Peyer's patch (tissue), 4 donors: ENCODE results near the gene GFI1B. TPM values are rescaled to one million over a fixed set of nuclear protein-coding genes. Genes with fewer than 3 reads are reported as not detected.
A peak's percentile ranks its signal among the peaks of the same experiment; 100 is the strongest.

Experiments
- DNase-seq, 3 donors: peaks; one replicate each; pipeline ENCODE4 v3.0.0-alpha.2; 2017 to 2019
- H3K27ac ChIP-seq, 4 donors: fragments of 200-600 bp; sonication (generic); one replicate each; pipeline ENCODE4 v1.5.1; 2016 to 2019
- H3K27me3 ChIP-seq, 2 donors: fragments of 200-600 bp; sonication (generic); one replicate each; pipeline ENCODE4 v1.5.1; 2019
- H3K36me3 ChIP-seq, 3 donors: fragments of 200-600 bp; sonication (generic); one replicate each; pipeline ENCODE4 v1.5.1; 2016 to 2019
- H3K4me1 ChIP-seq, 4 donors: fragments of 200-600 bp; sonication (generic); one replicate each; pipeline ENCODE4 v1.5.1; 2016 to 2019
- H3K4me3 ChIP-seq, 4 donors: fragments of 200-600 bp; sonication (generic); 1 replicate in 3 of 4; 2 replicates in 1 of 4; pipeline ENCODE4 v1.5.1; 2016 to 2019; ENCODE audit warnings: mild to moderate bottlenecking in 1 of 4
- H3K9me3 ChIP-seq, 4 donors: fragments of 200-600 bp; sonication (generic); one replicate each; pipeline ENCODE4 v1.5.1; 2016 to 2019; ENCODE audit warnings: mild to moderate bottlenecking in 1 of 4
- CTCF ChIP-seq, 6 experiments: fragments of 450-650 bp in 4 of 6; fragments of 200-600 bp in 2 of 6; sonication (generic) in 1 of 6; IDR thresholded peaks; one replicate each; pipeline ENCODE4 v1.5.1; 2017 to 2019; ENCODE audit warnings: antibody characterized with exemption in 6 of 6, mild to moderate bottlenecking in 3 of 6, moderate library complexity in 1 of 6
- POLR2A ChIP-seq, 2 donors: fragments of 450-650 bp; IDR thresholded peaks; one replicate each; pipeline ENCODE4 v1.5.1; 2017; ENCODE audit warnings: antibody characterized with exemption in 2 of 2, mild to moderate bottlenecking in 2 of 2, moderate library complexity in 2 of 2
- total RNA-seq, 4 donors: library from RNA; depleted of rRNA; stranded (reverse); fragments of >200 nt; gene quantifications; one replicate each; pipeline ENCODE4 v1.1.0, GENCODE V29; 2016

GFI1B gene
- total RNA-seq, 4 donors from 2014 or later: 0.88 to 2.7 (median 2.4) TPM; not detected in 1

- Histone ChIP-seq H3K36me3 (no peaks in the 10 kb centered on the region), H3K27me3 (no peaks in the 10 kb centered on the region)
- TF ChIP-seq POLR2A (IDR thresholded peaks at IDR 0.05): no peak
Observed at GRCh38 chr9:132991351-132992300, 13.1 kb downstream of the GFI1B start.

GRCh38 chr9:132993511-132993939 lies 15.0 kb downstream of the GFI1B start:
- peak in 1 of 3 donors; percentile 23 for DNase-seq
- H3K27me3 ChIP-seq: no peaks in the 10 kb centered on the region
- no peaks in the 10 kb centered on the region for H3K9me3 ChIP-seq
- no peak for TF ChIP-seq POLR2A (IDR thresholded peaks at IDR 0.05)
- no peak for TF ChIP-seq CTCF (IDR thresholded peaks at IDR 0.05)
- H3K27ac ChIP-seq: no peak overlapping the region
- no peaks in the 10 kb centered on the region for H3K4me1 ChIP-seq
- H3K4me3 ChIP-seq: no peak overlapping the region
- H3K36me3 ChIP-seq: no peaks in the 10 kb centered on the region

More at GRCh38 chr9:132991351-132992300, 13.1 kb downstream of the GFI1B start:
- no peaks in the 10 kb centered on the region for H3K4me1 ChIP-seq
- no peaks in the 10 kb centered on the region for H3K9me3 ChIP-seq
- no peak overlapping the region for H3K4me3 ChIP-seq
- DNase-seq: peak in 1 of 3 donors; percentile 43
- no peak overlapping the region for H3K27ac ChIP-seq

- TF ChIP-seq CTCF (IDR thresholded peaks at IDR 0.05): no peak
- no peak for TF ChIP-seq POLR2A (IDR thresholded peaks at IDR 0.05)
- DNase-seq: peak; percentile 46 to 64 (median 51)
- no peaks in the 10 kb centered on the region for H3K4me1 ChIP-seq
- H3K9me3 ChIP-seq: no peaks in the 10 kb centered on the region
- H3K27me3 ChIP-seq: no peaks in the 10 kb centered on the region
- H3K4me3 ChIP-seq: no peak overlapping the region
- H3K36me3 ChIP-seq: no peaks in the 10 kb centered on the region
- H3K27ac ChIP-seq: no peak overlapping the region
Observed at GRCh38 chr9:132994410-132995120, 16.1 kb downstream of the GFI1B start.

- H3K27me3 ChIP-seq: no peaks in the 10 kb centered on the region
- H3K4me1 ChIP-seq: no peaks in the 10 kb centered on the region
- no peak overlapping the region for H3K27ac ChIP-seq
- H3K4me3 ChIP-seq: no peak overlapping the region
- TF ChIP-seq CTCF (IDR thresholded peaks at IDR 0.05): no peak
- no peak for TF ChIP-seq POLR2A (IDR thresholded peaks at IDR 0.05)
- H3K36me3 ChIP-seq: no peaks in the 10 kb centered on the region
- peak in 1 of 3 donors; percentile 45 for DNase-seq
- no peaks in the 10 kb centered on the region for H3K9me3 ChIP-seq
Observed at GRCh38 chr9:132995121-132995420, 16.6 kb downstream of the GFI1B start.

- Histone ChIP-seq H3K9me3 (no peaks in the 10 kb centered on the region), H3K36me3 (no peaks in the 10 kb centered on the region), H3K27me3 (no peaks in the 10 kb centered on the region), H3K27ac (no peak overlapping the region), H3K4me3 (no peak overlapping the region), H3K4me1 (no peaks in the 10 kb centered on the region)
- TF ChIP-seq CTCF (IDR thresholded peaks at IDR 0.05): no peak
- peak in 1 of 3 donors; percentile 29 for DNase-seq
Observed at GRCh38 chr9:132995879-132996278, 17.4 kb downstream of the GFI1B start.

- peak in 1 of 3 donors; percentile 14 for DNase-seq
- Histone ChIP-seq H3K4me1 (no peaks in the 10 kb centered on the region), H3K36me3 (no peaks in the 10 kb centered on the region), H3K27me3 (no peaks in the 10 kb centered on the region), H3K4me3 (no peak overlapping the region), H3K27ac (no peak overlapping the region), H3K9me3 (no peaks in the 10 kb centered on the region)
- TF ChIP-seq POLR2A (IDR thresholded peaks at IDR 0.05): no peak
- no peak for TF ChIP-seq CTCF (IDR thresholded peaks at IDR 0.05)
Observed at GRCh38 chr9:132996526-132996925, 18.0 kb downstream of the GFI1B start.
